Sigmoid colon (tissue), 4 donors: ENCODE results near the gene GRPEL1.

Experiments used
- CTCF ChIP-seq, 4 experiments: fragments of 450-650 bp in 3 of 4; fragments of 200-600 bp in 1 of 4; IDR thresholded peaks; one replicate each; pipeline ENCODE4 v1.5.1; 2016 to 2019; ENCODE audit warnings: antibody characterized with exemption in 4 of 4, mild to moderate bottlenecking in 3 of 4, moderate library complexity in 2 of 4
- EP300 ChIP-seq, 4 donors: sonication (generic); formaldehyde crosslinking; IDR thresholded peaks; one replicate each; pipeline ENCODE4 v1.6.1; 2017; ENCODE audit warnings: antibody characterized with exemption in 4 of 4
- POLR2A ChIP-seq, 2 donors: fragments of 450-650 bp; IDR thresholded peaks; one replicate each; pipeline ENCODE4 v1.6.1; 2016; ENCODE audit warnings: antibody characterized with exemption in 2 of 2, mild to moderate bottlenecking in 2 of 2, moderate library complexity in 2 of 2
- POLR2AphosphoS5 ChIP-seq, 4 donors: sonication (generic); formaldehyde crosslinking; IDR thresholded peaks; one replicate each; pipeline ENCODE4 v1.6.1; 2017; ENCODE audit warnings: antibody characterized with exemption in 4 of 4

GRCh38 chr4:7015383-7016035, 52.4 kb downstream of the GRPEL1 start:
- TF ChIP-seq CTCF (IDR thresholded peaks at IDR 0.05): no peak
- TF ChIP-seq POLR2A (IDR thresholded peaks at IDR 0.05): no peak
- TF ChIP-seq EP300 (IDR thresholded peaks at IDR 0.05): no peak
- TF ChIP-seq POLR2AphosphoS5 (IDR thresholded peaks at IDR 0.05): no peak
